HepG2 (cell line): ENCODE data around the gene RBX1. TPM values are rescaled to one million over a fixed set of nuclear protein-coding genes. Genes with fewer than 3 reads are reported as not detected.

Experiments
- ATAD3A ChIP-seq: sonication (generic); formaldehyde crosslinking; IDR thresholded peaks from 2 replicates; pipeline ENCODE4 v1.4.0; 2020; ENCODE audit warnings: missing genetic modification reagents
- ATF7 ChIP-seq, 2 experiments: fragments of 450-650 bp in 1 of 2; sonication (generic) in 1 of 2; formaldehyde crosslinking in 1 of 2; IDR thresholded peaks; 2 replicates each; pipeline versions ENCODE4 v1.4.0 to v1.6.1; 2016 to 2020; ENCODE audit warnings: antibody characterized with exemption in 1 of 2, mild to moderate bottlenecking in 1 of 2, missing genetic modification reagents in 1 of 2
- E2F5 ChIP-seq: sonication (generic); formaldehyde crosslinking; conservative IDR thresholded peaks from 2 replicates; pipeline ENCODE4 v1.4.0; 2020; ENCODE audit warnings: missing genetic modification reagents
- ELF3 ChIP-seq: IDR thresholded peaks from 2 replicates; pipeline ENCODE4 v1.6.1; 2016; ENCODE audit warnings: missing genetic modification reagents, missing compliant biosample characterization
- GLMP ChIP-seq: sonication (generic); formaldehyde crosslinking; IDR thresholded peaks from 2 replicates; pipeline ENCODE4 v1.9.0; 2021; ENCODE audit warnings: missing genetic modification reagents, mild to moderate bottlenecking, borderline replicate concordance
- HDAC6 ChIP-seq: fragments of 200-600 bp; sonication (generic); IDR thresholded peaks from 2 replicates; pipeline ENCODE4 v1.7.0; 2017; ENCODE audit warnings: mild to moderate bottlenecking, antibody characterized with exemption, low read length, low read depth
- HOXA7 ChIP-seq: sonication (generic); formaldehyde crosslinking; IDR thresholded peaks from 2 replicates; pipeline ENCODE4 v1.8.1; 2022; ENCODE audit warnings: mild to moderate bottlenecking, missing genetic modification reagents, moderate library complexity
- HOXA9 ChIP-seq: sonication (generic); formaldehyde crosslinking; IDR thresholded peaks from 2 replicates; pipeline ENCODE4 v1.8.1; 2022; ENCODE audit warnings: missing genetic modification reagents, mild to moderate bottlenecking, moderate library complexity, borderline replicate concordance
- JUNB ChIP-seq: sonication (generic); formaldehyde crosslinking; IDR thresholded peaks from 2 replicates; pipeline ENCODE4 v1.8.0; 2022; ENCODE audit warnings: missing genetic modification reagents, mild to moderate bottlenecking, borderline replicate concordance
- NPAS2 ChIP-seq: sonication (generic); formaldehyde crosslinking; IDR thresholded peaks from 2 replicates; pipeline ENCODE4 v1.8.0; 2022; ENCODE audit warnings: mild to moderate bottlenecking, missing genetic modification reagents, borderline replicate concordance
- NR1H2 ChIP-seq: sonication (generic); formaldehyde crosslinking; IDR thresholded peaks from 2 replicates; pipeline ENCODE4 v1.8.1; 2022; ENCODE audit warnings: low read depth, missing genetic modification reagents, borderline replicate concordance
- PCBP2 ChIP-seq: fragments of 200-400 bp; formaldehyde crosslinking; optimal IDR thresholded peaks from 2 replicates; pipeline ENCODE3; 2018; ENCODE audit warnings: low read length, low read depth; ENCODE audit not compliant: poor library complexity, severe bottlenecking
- SRSF1 ChIP-seq: fragments of 200-400 bp; formaldehyde crosslinking; optimal IDR thresholded peaks from 2 replicates; pipeline ENCODE3; 2017; ENCODE audit warnings: mild to moderate bottlenecking, low read depth, low read length, moderate library complexity
- ZBTB34 ChIP-seq: sonication (generic); formaldehyde crosslinking; IDR thresholded peaks from 2 replicates; pipeline ENCODE4 v1.8.0; 2022; ENCODE audit warnings: mild to moderate bottlenecking, missing genetic modification reagents
- ZFP62 ChIP-seq: sonication (generic); formaldehyde crosslinking; IDR thresholded peaks from 2 replicates; pipeline ENCODE4 v1.4.0; 2020; ENCODE audit warnings: missing genetic modification reagents
- ZMYM2 ChIP-seq: sonication (generic); formaldehyde crosslinking; IDR thresholded peaks from 2 replicates; pipeline ENCODE4 v1.8.0; 2022; ENCODE audit warnings: mild to moderate bottlenecking, missing genetic modification reagents
- ZNF138 ChIP-seq: sonication (generic); formaldehyde crosslinking; IDR thresholded peaks from 2 replicates; pipeline ENCODE4 v1.5.0; 2020; ENCODE audit warnings: mild to moderate bottlenecking, low read depth, missing genetic modification reagents
- ZNF512B ChIP-seq: sonication (generic); formaldehyde crosslinking; IDR thresholded peaks from 2 replicates; pipeline ENCODE4 v1.5.1; 2020; ENCODE audit warnings: missing genetic modification reagents, mild to moderate bottlenecking, borderline replicate concordance
- ZNF615 ChIP-seq: sonication (generic); formaldehyde crosslinking; IDR thresholded peaks from 2 replicates; pipeline ENCODE4 v1.5.0; 2020; ENCODE audit warnings: mild to moderate bottlenecking, missing genetic modification reagents, borderline replicate concordance
- ZNF775 ChIP-seq: sonication (generic); formaldehyde crosslinking; IDR thresholded peaks from 2 replicates; pipeline ENCODE4 v1.4.0; 2020; ENCODE audit warnings: missing genetic modification reagents, mild to moderate bottlenecking, moderate library complexity, borderline replicate concordance
- ZNF878 ChIP-seq: sonication (generic); formaldehyde crosslinking; IDR thresholded peaks from 2 replicates; pipeline ENCODE4 v1.8.1; 2023; ENCODE audit warnings: mild to moderate bottlenecking, missing genetic modification reagents, moderate library complexity
- ZSCAN31 ChIP-seq: sonication (generic); formaldehyde crosslinking; IDR thresholded peaks from 2 replicates; pipeline ENCODE4 v1.5.0; 2020; ENCODE audit warnings: low read depth, mild to moderate bottlenecking, missing genetic modification reagents
- polyA plus RNA-seq, 8 experiments: library from polyadenylated mRNA; depleted of rRNA in 3 of 8; stranded (reverse) in 7 of 8; unstranded in 1 of 8; fragments of >200 nt; fragmentation: Illumina TruSeq in 4 of 8; extraction: Trizol in 4 of 8; gene quantifications; 2 replicates each; pipeline versions ENCODE4 v1.2.1 to v1.2.3, GENCODE V29; 2011 to 2016; ENCODE audit warnings: low read depth in 4 of 8, missing spikeins in 1 of 8, mixed read lengths in 1 of 8; ENCODE audit not compliant: insufficient read depth in 1 of 8
- total RNA-seq, 5 experiments: library from RNA; depleted of rRNA; stranded (reverse); fragments of >200 nt; fragmentation: Illumina TruSeq; extraction: Trizol; gene quantifications; 2 replicates each; pipeline ENCODE4 v1.2.3, GENCODE V29; 2016; ENCODE audit warnings: low read depth in 1 of 5

RBX1 gene
- total and polyA plus RNA-seq, 2 of the 13 experiments (the other 11 are each of a cell fraction or from before 2014, with no cell fraction given), result 84.9 to 90.2 TPM

GRCh38 chr22:40950962-40951794, at the start of gene RBX1 (continued):
- TF ChIP-seq ZBTB34 (CRISPR knock-in tag), result no peak
- TF ChIP-seq HOXA7 (CRISPR knock-in tag), result no peak
- TF ChIP-seq ZFP62 (CRISPR knock-in tag), result no peak
- TF ChIP-seq NPAS2, result no peak
- TF ChIP-seq E2F5 (CRISPR knock-in tag), result peak; percentile 51; the same call in 1 of the 2 replicates
- TF ChIP-seq PCBP2, result no peak
- peak; percentile 6 for TF ChIP-seq SRSF1
- peak; percentile 24; the same call in 1 of the 2 replicates for TF ChIP-seq ELF3 (CRISPR knock-in tag)
- no peak for TF ChIP-seq ZNF775 (CRISPR knock-in tag)
- TF ChIP-seq ZMYM2 (CRISPR knock-in tag), result no peak
- no peak; the same call in 1 of the 2 replicates for TF ChIP-seq ZNF878 (CRISPR knock-in tag)
- TF ChIP-seq ZSCAN31 (CRISPR knock-in tag), result no peak; the same call in 1 of the 2 replicates
- no peak for TF ChIP-seq JUNB (CRISPR knock-in tag)
- no peak for TF ChIP-seq ATF7 (IDR thresholded peaks at IDR 0.05)
- TF ChIP-seq ATF7 (CRISPR knock-in tag; IDR thresholded peaks at IDR 0.05), result no peak
- no peak for TF ChIP-seq ZNF615
- 0 out of 2 replicates have a peak, but pooled peaks have one; percentile 30 for TF ChIP-seq ZNF138 (CRISPR knock-in tag)
- TF ChIP-seq HOXA9 (CRISPR knock-in tag), result 0 out of 2 replicates have a peak, but pooled peaks have one; percentile 33
- TF ChIP-seq HDAC6, result no peak
- TF ChIP-seq GLMP (CRISPR knock-in tag), result no peak
- no peak for TF ChIP-seq ATAD3A
- no peak for TF ChIP-seq NR1H2 (CRISPR knock-in tag)
- no peak for TF ChIP-seq ZNF512B (CRISPR knock-in tag)
